PC-3 (cell line): ENCODE data around the gene TGFB3. TPM values are rescaled to one million over a fixed set of nuclear protein-coding genes. Genes with fewer than 3 reads are reported as not detected.

Experiments
- ATAC-seq: fragments of 200-7000 bp; cut with Tn5 transposase; 2 replicates; pipeline ENCODE4 v1.9.1; 2020; ENCODE audit warnings: mild to moderate bottlenecking, moderate library complexity
- BruUV-seq: library from RNA; stranded (reverse); fragments of 400-500 nt; replicated peaks from 2 replicates; lab custom pipeline; 2021; lab: Mats Ljungman, UMichigan
- CTCF ChIA-PET: fragments of 300-600 bp; sonication (Branson Sonifier 250); formaldehyde crosslinking; loops from one replicate; lab custom pipeline; 2022; ENCODE audit warnings: antibody characterized with exemption; lab: Charles Lee
- POLR2A ChIA-PET: fragments of 300-600 bp; sonication (Branson Sonifier 250); formaldehyde crosslinking; loops from one replicate; lab custom pipeline; 2022; ENCODE audit warnings: antibody characterized with exemption; ENCODE audit not compliant: unreplicated experiment; lab: Charles Lee
- DNase-seq: peaks from one replicate; pipeline ENCODE4 v3.0.0-alpha.2; 2015
- H2AFZ ChIP-seq: fragments of 300-600 bp; sonication (generic); 2 replicates; pipeline ENCODE4 v1.6.0; 2016; ENCODE audit warnings: antibody characterized with exemption, low read length
- H3F3A ChIP-seq: fragments of 300-600 bp; sonication (generic); one replicate; pipeline ENCODE4 v1.6.0; 2017; ENCODE audit warnings: antibody characterized with exemption, low read length, control low read depth, mild to moderate bottlenecking; ENCODE audit not compliant: unreplicated experiment
- H3K27ac ChIP-seq: fragments of 300-600 bp; sonication (generic); 2 replicates; pipeline ENCODE4 v1.5.1; 2016; ENCODE audit warnings: mild to moderate bottlenecking, low read length
- H3K27me3 ChIP-seq: fragments of 300-600 bp; sonication (generic); 2 replicates; pipeline ENCODE4 v1.6.1; 2016; ENCODE audit warnings: low read length, mixed read lengths
- H3K36me3 ChIP-seq: fragments of 300-600 bp; sonication (generic); 2 replicates; pipeline ENCODE4 v1.6.1; 2016; ENCODE audit warnings: low read depth, mixed run types, low read length, mixed read lengths
- H3K4me1 ChIP-seq: fragments of 300-600 bp; sonication (generic); 2 replicates; pipeline ENCODE4 v1.5.1; 2016; ENCODE audit warnings: low read length; ENCODE audit not compliant: insufficient read depth
- H3K4me2 ChIP-seq: fragments of 300-600 bp; sonication (generic); 2 replicates; pipeline ENCODE4 v1.6.0; 2016; ENCODE audit warnings: low read length
- H3K4me3 ChIP-seq: fragments of 300-600 bp; sonication (generic); 2 replicates; pipeline ENCODE4 v1.5.1; 2016; ENCODE audit warnings: mild to moderate bottlenecking, low read length, mixed read lengths
- H3K79me2 ChIP-seq: fragments of 300-600 bp; sonication (generic); 2 replicates; pipeline ENCODE4 v1.6.1; 2017; ENCODE audit warnings: low read length, mixed read lengths
- H3K9ac ChIP-seq: fragments of 300-600 bp; sonication (generic); 2 replicates; pipeline ENCODE4 v1.6.0; 2016; ENCODE audit warnings: mild to moderate bottlenecking, low read length
- H3K9me2 ChIP-seq: fragments of 300-600 bp; sonication (generic); replicated peaks from 2 replicates; pipeline ENCODE4 v1.6.1; 2016; ENCODE audit warnings: mixed run types, low read length, mixed read lengths
- H3K9me3 ChIP-seq: fragments of 300-600 bp; sonication (generic); 2 replicates; pipeline ENCODE4 v1.6.1; 2016; ENCODE audit warnings: low read length, mixed read lengths
- H4K20me1 ChIP-seq: fragments of 300-600 bp; sonication (generic); 2 replicates; pipeline ENCODE4 v1.6.1; 2016; ENCODE audit warnings: low read length, mixed read lengths
- CTCF ChIP-seq: fragments of 300-600 bp; sonication (generic); conservative IDR thresholded peaks from 2 replicates; pipeline ENCODE4 v1.5.1; 2017; ENCODE audit warnings: antibody characterized with exemption, low read depth, mild to moderate bottlenecking, low read length
- EZH2 ChIP-seq: fragments of 300-600 bp; sonication (generic); IDR thresholded peaks from one replicate; pipeline ENCODE4 v1.6.1; 2017; ENCODE audit warnings: antibody characterized with exemption, mild to moderate bottlenecking, low read length; ENCODE audit not compliant: unreplicated experiment
- EZH2phosphoT487 ChIP-seq: fragments of 300-600 bp; sonication (generic); IDR thresholded peaks from 2 replicates; pipeline ENCODE4 v1.6.1; 2018; ENCODE audit warnings: mild to moderate bottlenecking, antibody characterized with exemption, low read length, borderline replicate concordance
- intact Hi-C: fragments of 100-400 bp; cut with micrococcal nuclease; formaldehyde crosslinking; loops from 2 replicates; pipeline ENCODE4 v1.9.0; 2023
- total RNA-seq: library from RNA; depleted of rRNA; stranded (reverse); fragments of >200 nt; gene quantifications from 2 replicates; pipeline ENCODE4 v1.2.3, GENCODE V29; 2014

Gene TGFB3
- total RNA-seq, 1 experiment from 2014 or later = 10.2 TPM

GRCh38 chr14:75989134-75989533 lies 7.3 kb upstream of the TGFB3 start:
- Histone ChIP-seq H3F3A (no peaks in the 10 kb centered on the region), H2AFZ (no peak overlapping the region), H3K4me1 (peaks cover 24% of the 10 kb centered on the region), H3K27me3 (no peaks in the 10 kb centered on the region), H3K4me3 (no peak overlapping the region), H3K36me3 (no peaks in the 10 kb centered on the region), H3K79me2 (peaks cover 8% of the 10 kb centered on the region; the same call in 1 of the 2 replicates), H3K9ac (no peak overlapping the region; the same call in 1 of the 2 replicates), H3K4me2 (no peak overlapping the region), H4K20me1 (no peaks in the 10 kb centered on the region), H3K27ac (peak overlapping the region; percentile 59), H3K9me3 (no peaks in the 10 kb centered on the region), H3K9me2 (no peaks in the 10 kb centered on the region)
- BruUV-seq = no TSS peak
- ChIA-PET POLR2A (no interaction called here), CTCF (no interaction called here)
- TF ChIP-seq CTCF (no peak), EZH2phosphoT487 (no peak), EZH2 (no peak)
- peak; percentile 60 for DNase-seq
- intact Hi-C loops = loop anchor here (5.0 kb wide), 1 partner anchor 398 kb away; no protein-coding TSS in a partner anchor
- peak; percentile 23 for ATAC-seq

- no peaks in the 10 kb centered on the region for H3K9me2 ChIP-seq
- no peak overlapping the region for H3K4me2 ChIP-seq
- H3K79me2 ChIP-seq = peaks cover 8% of the 10 kb centered on the region; the same call in 1 of the 2 replicates
- H3K9ac ChIP-seq = no peak overlapping the region
- no peaks in the 10 kb centered on the region for H3K27me3 ChIP-seq
- TF ChIP-seq EZH2phosphoT487 (no peak), EZH2 (no peak), CTCF (no peak)
- no peak overlapping the region for H3K4me3 ChIP-seq
- ATAC-seq = no peak
- no TSS peak for BruUV-seq
- H3K27ac ChIP-seq = no peak overlapping the region
- peaks cover 28% of the 10 kb centered on the region for H3K4me1 ChIP-seq
- H3K36me3 ChIP-seq = no peaks in the 10 kb centered on the region
- H2AFZ ChIP-seq = no peak overlapping the region
- ChIA-PET POLR2A (no interaction called here), CTCF (no interaction called here)
- H3F3A ChIP-seq = no peaks in the 10 kb centered on the region
- no peaks in the 10 kb centered on the region for H4K20me1 ChIP-seq
- H3K9me3 ChIP-seq = no peaks in the 10 kb centered on the region
- intact Hi-C loops = loop anchor here (5.0 kb wide), 1 partner anchor 400 kb away; no protein-coding TSS in a partner anchor
- DNase-seq = no peak
Measured at GRCh38 chr14:75987201-75987970, 5.6 kb upstream of the TGFB3 start.

GRCh38 chr14:75986439-75986765 lies 4.6 kb upstream of the TGFB3 start:
- Histone ChIP-seq H3K79me2 (peaks cover 8% of the 10 kb centered on the region; the same call in 1 of the 2 replicates), H4K20me1 (no peaks in the 10 kb centered on the region), H3K9ac (peak overlapping the region; percentile 85), H2AFZ (peak overlapping the region; percentile 89), H3K27me3 (no peaks in the 10 kb centered on the region), H3K9me2 (no peaks in the 10 kb centered on the region), H3K4me3 (peak overlapping the region; percentile 96), H3K36me3 (no peaks in the 10 kb centered on the region), H3K27ac (no peak overlapping the region), H3F3A (no peaks in the 10 kb centered on the region), H3K4me2 (peak overlapping the region; percentile 96), H3K4me1 (peaks cover 29% of the 10 kb centered on the region), H3K9me3 (no peaks in the 10 kb centered on the region)
- intact Hi-C loops = loop anchor here (5.0 kb wide), 1 partner anchor 401 kb away; no protein-coding TSS in a partner anchor
- CTCF ChIA-PET = interaction anchor here (1.8 kb wide), 1 partner anchor 275 kb away, joined by 4 read pairs; no protein-coding TSS in a partner anchor
- TF ChIP-seq CTCF = no peak
- no peak for TF ChIP-seq EZH2
- TF ChIP-seq EZH2phosphoT487 = no peak
- ATAC-seq (no peak), DNase-seq (no peak)
- POLR2A ChIA-PET = no interaction called here
- no TSS peak for BruUV-seq
